Measurements from ENCODE around the gene ATF2. TPM values are rescaled to one million over a fixed set of nuclear protein-coding genes. Genes with fewer than 3 reads are reported as not detected.

The ATF2 gene
- total and polyA plus RNA-seq, 9 of the 15 experiments (the other 6 are each of a cell fraction or from before 2014, with no cell fraction given), result 24.2 to 111 (median 45.9) TPM

DNA sequence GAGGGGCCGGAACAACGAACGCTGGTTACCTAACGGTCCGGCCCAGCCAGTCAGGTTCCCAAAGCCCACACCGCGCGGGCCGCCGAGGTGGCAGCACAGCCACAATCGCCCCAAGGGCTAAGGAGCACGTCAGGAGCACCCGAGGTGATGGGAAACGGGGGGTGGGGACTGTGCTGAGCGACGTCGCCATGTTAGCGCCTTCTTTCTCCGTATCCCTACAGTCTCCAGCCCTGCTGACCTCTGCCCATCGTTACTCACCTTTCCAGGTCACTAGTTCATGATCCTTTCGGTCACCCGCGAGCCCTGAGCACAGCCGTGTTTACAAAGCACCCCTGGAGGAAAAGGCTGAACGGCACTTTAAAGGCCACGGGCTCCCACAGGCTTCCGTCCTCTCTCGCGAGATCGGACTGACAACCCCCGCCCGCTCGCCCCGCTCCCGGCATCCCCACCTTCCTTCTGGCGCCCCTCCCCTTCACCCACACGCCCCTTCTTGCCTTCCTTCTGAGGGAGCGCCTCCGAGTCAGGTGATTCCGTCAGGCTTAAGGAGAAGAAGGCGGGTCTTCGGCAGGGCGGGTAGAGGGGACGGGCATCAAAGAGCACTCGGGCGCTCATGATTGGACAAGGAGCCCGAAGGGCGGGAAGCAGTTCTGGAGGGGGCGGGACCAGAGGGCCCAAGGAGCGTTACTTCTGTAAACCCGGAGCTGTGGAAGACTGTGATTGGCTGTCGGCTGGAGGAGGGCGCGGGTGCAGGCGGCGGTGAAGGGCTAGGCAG is at the start of gene ATF2 (continued):
- TF ChIP-seq, protein P1, sequence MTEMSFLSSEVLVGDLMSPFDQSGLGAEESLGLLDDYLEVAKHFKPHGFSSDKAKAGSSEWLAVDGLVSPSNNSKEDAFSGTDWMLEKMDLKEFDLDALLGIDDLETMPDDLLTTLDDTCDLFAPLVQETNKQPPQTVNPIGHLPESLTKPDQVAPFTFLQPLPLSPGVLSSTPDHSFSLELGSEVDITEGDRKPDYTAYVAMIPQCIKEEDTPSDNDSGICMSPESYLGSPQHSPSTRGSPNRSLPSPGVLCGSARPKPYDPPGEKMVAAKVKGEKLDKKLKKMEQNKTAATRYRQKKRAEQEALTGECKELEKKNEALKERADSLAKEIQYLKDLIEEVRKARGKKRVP (CRISPR knock-in tag; IDR thresholded peaks at IDR 0.05), result no peak
- TF ChIP-seq, protein P2, sequence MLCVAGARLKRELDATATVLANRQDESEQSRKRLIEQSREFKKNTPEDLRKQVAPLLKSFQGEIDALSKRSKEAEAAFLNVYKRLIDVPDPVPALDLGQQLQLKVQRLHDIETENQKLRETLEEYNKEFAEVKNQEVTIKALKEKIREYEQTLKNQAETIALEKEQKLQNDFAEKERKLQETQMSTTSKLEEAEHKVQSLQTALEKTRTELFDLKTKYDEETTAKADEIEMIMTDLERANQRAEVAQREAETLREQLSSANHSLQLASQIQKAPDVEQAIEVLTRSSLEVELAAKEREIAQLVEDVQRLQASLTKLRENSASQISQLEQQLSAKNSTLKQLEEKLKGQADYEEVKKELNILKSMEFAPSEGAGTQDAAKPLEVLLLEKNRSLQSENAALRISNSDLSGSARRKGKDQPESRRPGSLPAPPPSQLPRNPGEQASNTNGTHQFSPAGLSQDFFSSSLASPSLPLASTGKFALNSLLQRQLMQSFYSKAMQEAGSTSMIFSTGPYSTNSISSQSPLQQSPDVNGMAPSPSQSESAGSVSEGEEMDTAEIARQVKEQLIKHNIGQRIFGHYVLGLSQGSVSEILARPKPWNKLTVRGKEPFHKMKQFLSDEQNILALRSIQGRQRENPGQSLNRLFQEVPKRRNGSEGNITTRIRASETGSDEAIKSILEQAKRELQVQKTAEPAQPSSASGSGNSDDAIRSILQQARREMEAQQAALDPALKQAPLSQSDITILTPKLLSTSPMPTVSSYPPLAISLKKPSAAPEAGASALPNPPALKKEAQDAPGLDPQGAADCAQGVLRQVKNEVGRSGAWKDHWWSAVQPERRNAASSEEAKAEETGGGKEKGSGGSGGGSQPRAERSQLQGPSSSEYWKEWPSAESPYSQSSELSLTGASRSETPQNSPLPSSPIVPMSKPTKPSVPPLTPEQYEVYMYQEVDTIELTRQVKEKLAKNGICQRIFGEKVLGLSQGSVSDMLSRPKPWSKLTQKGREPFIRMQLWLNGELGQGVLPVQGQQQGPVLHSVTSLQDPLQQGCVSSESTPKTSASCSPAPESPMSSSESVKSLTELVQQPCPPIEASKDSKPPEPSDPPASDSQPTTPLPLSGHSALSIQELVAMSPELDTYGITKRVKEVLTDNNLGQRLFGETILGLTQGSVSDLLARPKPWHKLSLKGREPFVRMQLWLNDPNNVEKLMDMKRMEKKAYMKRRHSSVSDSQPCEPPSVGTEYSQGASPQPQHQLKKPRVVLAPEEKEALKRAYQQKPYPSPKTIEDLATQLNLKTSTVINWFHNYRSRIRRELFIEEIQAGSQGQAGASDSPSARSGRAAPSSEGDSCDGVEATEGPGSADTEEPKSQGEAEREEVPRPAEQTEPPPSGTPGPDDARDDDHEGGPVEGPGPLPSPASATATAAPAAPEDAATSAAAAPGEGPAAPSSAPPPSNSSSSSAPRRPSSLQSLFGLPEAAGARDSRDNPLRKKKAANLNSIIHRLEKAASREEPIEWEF (CRISPR knock-in tag; IDR thresholded peaks at IDR 0.05), result no peak
- TF ChIP-seq NUFIP1 (IDR thresholded peaks at IDR 0.05; ENCODE audit: partially characterized antibody), result peak; percentile 64
- TF ChIP-seq ZNF224 (CRISPR knock-in tag; IDR thresholded peaks at IDR 0.05), result no peak
- no peak for TF ChIP-seq ZNF408 (CRISPR knock-in tag; IDR thresholded peaks at IDR 0.05; ENCODE audit: low read depth)
- TF ChIP-seq ZNF274 (IDR thresholded peaks at IDR 0.05; ENCODE audit: borderline replicate concordance, low read depth, low read length), result no peak
- peak; percentile 53 for TF ChIP-seq CXXC5 (CRISPR knock-in tag; IDR thresholded peaks at IDR 0.05)
- no peak for TF ChIP-seq RFX7 (CRISPR knock-in tag; IDR thresholded peaks at IDR 0.05)
- TF ChIP-seq, protein P3, sequence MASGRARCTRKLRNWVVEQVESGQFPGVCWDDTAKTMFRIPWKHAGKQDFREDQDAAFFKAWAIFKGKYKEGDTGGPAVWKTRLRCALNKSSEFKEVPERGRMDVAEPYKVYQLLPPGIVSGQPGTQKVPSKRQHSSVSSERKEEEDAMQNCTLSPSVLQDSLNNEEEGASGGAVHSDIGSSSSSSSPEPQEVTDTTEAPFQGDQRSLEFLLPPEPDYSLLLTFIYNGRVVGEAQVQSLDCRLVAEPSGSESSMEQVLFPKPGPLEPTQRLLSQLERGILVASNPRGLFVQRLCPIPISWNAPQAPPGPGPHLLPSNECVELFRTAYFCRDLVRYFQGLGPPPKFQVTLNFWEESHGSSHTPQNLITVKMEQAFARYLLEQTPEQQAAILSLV (tag; IDR thresholded peaks at IDR 0.05), result no peak
- TF ChIP-seq NR2C1 (IDR thresholded peaks at IDR 0.05), result peak; percentile 61; the same call in 1 of the 2 replicates
- TF ChIP-seq NR2C1 (tag; IDR thresholded peaks at IDR 0.05), result peak; percentile 55; the same call in 1 of the 2 replicates
- TF ChIP-seq TOE1 (IDR thresholded peaks at IDR 0.05; ENCODE audit: borderline replicate concordance), result peak; percentile 88
- TF ChIP-seq TOE1 (CRISPR knock-in tag; IDR thresholded peaks at IDR 0.05; ENCODE audit: borderline replicate concordance, low read depth), result peak; percentile 98
- TF ChIP-seq BACH1 (tag; IDR thresholded peaks at IDR 0.05), result no peak
- TF ChIP-seq, protein P4, sequence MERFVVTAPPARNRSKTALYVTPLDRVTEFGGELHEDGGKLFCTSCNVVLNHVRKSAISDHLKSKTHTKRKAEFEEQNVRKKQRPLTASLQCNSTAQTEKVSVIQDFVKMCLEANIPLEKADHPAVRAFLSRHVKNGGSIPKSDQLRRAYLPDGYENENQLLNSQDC (CRISPR knock-in tag; IDR thresholded peaks at IDR 0.05), result no peak; the same call in none of the 2 replicates
- no peak for TF ChIP-seq SRSF9 (IDR thresholded peaks at IDR 0.05; ENCODE audit: borderline replicate concordance, low read depth, low read length)
- TF ChIP-seq BRD9 (IDR thresholded peaks at IDR 0.05; ENCODE audit: low read depth, partially characterized antibody), result peak; percentile 95
- TF ChIP-seq THRAP3 (IDR thresholded peaks at IDR 0.05; ENCODE audit: borderline replicate concordance), result no peak; the same call in 1 of the 2 replicates
- no peak for TF ChIP-seq TSC22D4 (tag; IDR thresholded peaks at IDR 0.05)
- no peak for TF ChIP-seq ZNF184 (CRISPR knock-in tag; IDR thresholded peaks at IDR 0.05)
- peak; percentile 52; the same call in 1 of the 2 replicates for TF ChIP-seq EGR1 (conservative IDR thresholded peaks at IDR 0.05)
- no peak for TF ChIP-seq PCBP2 (IDR thresholded peaks at IDR 0.05; ENCODE audit: low read depth, low read length, poor library complexity, severe bottlenecking)
